BJ (cell line): ENCODE data around the gene MOV10L1. TPM values are rescaled to one million over a fixed set of nuclear protein-coding genes. Genes with fewer than 3 reads are reported as not detected.

Experiments
- CTCF ChIA-PET: fragments of 350-600 bp; formaldehyde crosslinking; extraction: SDS; loops from one replicate; lab custom pipeline; 2021; ENCODE audit warnings: antibody characterized with exemption, inconsistent platforms; lab: Yijun Ruan, JAX
- POLR2A ChIA-PET: fragments of 300-600 bp; sonication (Branson Sonifier 250); formaldehyde crosslinking; extraction: SDS; loops from one replicate; lab custom pipeline; 2021; ENCODE audit warnings: antibody characterized with exemption; lab: Charles Lee
- DNase-seq: peaks from one replicate; pipeline ENCODE4 v3.0.0-alpha.2; 2011; ENCODE audit warnings: low read depth
- H3K27me3 ChIP-seq: 2 replicates; pipeline ENCODE4 v1.6.0; 2011; ENCODE audit warnings: low read length; ENCODE audit not compliant: control insufficient read depth, insufficient read depth
- H3K36me3 ChIP-seq: 2 replicates; pipeline ENCODE4 v1.5.1; 2011; ENCODE audit warnings: low read length; ENCODE audit not compliant: control insufficient read depth, insufficient read depth
- H3K4me3 ChIP-seq: 2 replicates; pipeline ENCODE4 v1.5.1; 2011; ENCODE audit warnings: low read depth, mild to moderate bottlenecking, control low read depth, low read length
- CTCF ChIP-seq: IDR thresholded peaks from 2 replicates; pipeline ENCODE4 v1.5.1; 2011; ENCODE audit warnings: low read depth, mild to moderate bottlenecking, control low read depth, inconsistent platforms, low read length, moderate library complexity; ENCODE audit not compliant: insufficient read depth
- polyA plus RNA-seq: library from polyadenylated mRNA; depleted of rRNA; stranded (reverse); fragments of >200 nt; gene quantifications from 2 replicates; pipeline ENCODE4 v1.2.3, GENCODE V29; 2011

Gene MOV10L1
- polyA plus RNA-seq, 1 experiment: 6.6 TPM

DNA sequence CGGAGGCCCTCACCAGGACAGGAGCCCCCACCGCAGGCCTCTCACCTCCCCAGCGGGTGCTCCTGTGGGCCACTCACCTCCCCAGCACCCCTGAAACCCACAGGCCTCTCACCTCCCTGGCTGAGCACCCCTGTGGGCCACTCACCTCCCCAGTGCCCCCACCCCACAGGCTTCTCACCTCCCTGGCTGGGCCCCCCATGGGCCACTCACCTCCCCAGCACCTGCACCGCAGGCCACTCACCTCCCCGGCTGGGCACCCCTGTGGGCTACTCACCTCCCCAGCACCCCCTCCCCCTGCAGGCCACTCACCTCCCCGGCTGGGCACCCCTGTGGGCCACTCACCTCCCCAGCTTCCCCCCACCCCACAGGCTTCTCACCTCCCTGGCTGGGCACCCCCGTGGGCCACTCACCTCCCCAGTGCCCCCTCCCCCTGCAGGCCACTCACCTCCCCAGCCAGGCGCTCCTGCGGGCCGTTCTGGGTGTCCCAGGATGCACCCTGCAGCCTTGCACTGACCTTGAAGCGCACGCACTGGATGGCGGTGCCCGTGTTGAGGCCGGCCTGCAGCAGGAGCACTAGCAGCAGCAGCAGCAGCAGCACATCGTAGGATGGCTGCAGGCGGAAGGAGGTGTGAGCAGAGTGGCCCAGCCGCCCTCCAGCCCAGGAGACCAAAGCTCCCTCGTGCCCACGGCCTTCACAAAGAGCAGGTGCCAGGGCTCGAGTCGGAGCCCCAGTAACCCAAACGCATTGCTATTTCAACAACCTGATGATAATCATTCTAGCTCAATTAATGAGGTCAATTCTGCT lies 26.0 kb upstream of the MOV10L1 start:
- H3K4me3 ChIP-seq: no peak overlapping the region
- TF ChIP-seq CTCF: no peak

DNA sequence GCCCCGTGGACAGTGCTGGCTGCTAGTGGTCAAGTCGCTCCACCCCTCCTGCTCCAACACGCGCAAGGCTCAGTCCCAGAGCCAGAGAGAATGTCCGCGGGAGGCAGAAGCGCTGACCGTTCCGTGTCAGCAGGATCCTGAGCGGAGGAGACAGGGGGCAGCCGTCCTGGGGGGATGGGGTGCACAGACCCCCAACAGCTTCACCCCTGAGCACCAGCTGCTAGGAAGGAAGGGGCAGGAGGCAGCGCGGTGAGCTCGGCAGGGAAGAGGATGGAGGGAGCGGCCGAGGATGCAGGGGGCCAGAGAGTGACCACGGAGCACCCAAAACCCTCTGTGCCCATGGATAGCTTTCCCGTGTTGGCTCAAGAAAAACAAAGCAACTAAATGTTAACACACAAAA lies 25.4 kb upstream of the MOV10L1 start:
- no peak for DNase-seq
- no peak for TF ChIP-seq CTCF
- ChIA-PET CTCF (interaction anchor here (0.7 kb wide), 1 partner anchor 34 kb away, joined by 3 read pairs; no protein-coding TSS in a partner anchor), POLR2A (no interaction called here)
- H3K27me3 ChIP-seq: peaks cover 2% of the 10 kb centered on the region; the same call in 1 of the 2 replicates
- H3K4me3 ChIP-seq: no peak overlapping the region
- H3K36me3 ChIP-seq: no peaks in the 10 kb centered on the region

More for the DNA sequence above, 26.0 kb upstream of the MOV10L1 start:
- Histone ChIP-seq H3K36me3 (no peaks in the 10 kb centered on the region), H3K27me3 (peaks cover 5% of the 10 kb centered on the region)
- POLR2A ChIA-PET: no interaction called here
- CTCF ChIA-PET: interaction anchor here (0.7 kb wide), 1 partner anchor 33 kb away, joined by 3 read pairs; no protein-coding TSS in a partner anchor
- no peak for DNase-seq

- no peaks in the 10 kb centered on the region for H3K36me3 ChIP-seq
- no peak for TF ChIP-seq CTCF
- no peak for DNase-seq
- CTCF ChIA-PET: no interaction called here
- no peak overlapping the region for H3K4me3 ChIP-seq
- POLR2A ChIA-PET: no interaction called here
- no peaks in the 10 kb centered on the region for H3K27me3 ChIP-seq
Observed at GRCh38 chr22:50067244-50067643, 22.6 kb upstream of the MOV10L1 start.

- no peaks in the 10 kb centered on the region for H3K27me3 ChIP-seq
- CTCF ChIA-PET: no interaction called here
- DNase-seq: no peak
- TF ChIP-seq CTCF: no peak
- no peaks in the 10 kb centered on the region for H3K36me3 ChIP-seq
- POLR2A ChIA-PET: no interaction called here
- H3K4me3 ChIP-seq: no peak overlapping the region
Observed at GRCh38 chr22:50068096-50068495, 21.7 kb upstream of the MOV10L1 start.

DNA sequence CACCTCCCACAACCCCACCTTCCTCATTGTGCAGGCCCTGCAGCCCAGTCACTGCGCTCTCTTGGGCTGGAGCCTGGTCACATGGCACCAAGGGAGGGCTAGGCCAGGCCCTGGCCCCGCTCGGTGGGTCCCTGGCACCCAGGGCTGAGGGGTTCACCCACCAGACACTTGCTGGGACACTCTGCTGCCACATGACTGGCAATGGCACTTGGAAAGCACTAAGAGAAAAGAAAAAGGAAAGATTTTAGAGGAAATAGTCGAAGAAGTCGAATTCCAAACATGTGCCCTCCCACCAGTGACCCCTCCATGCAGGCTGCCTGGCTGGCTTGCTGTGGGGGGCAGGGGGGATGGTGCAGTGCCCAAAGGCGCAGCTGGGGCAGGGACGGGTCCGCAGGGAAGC lies 19.4 kb upstream of the MOV10L1 start:
- Histone ChIP-seq H3K36me3 (no peaks in the 10 kb centered on the region), H3K27me3 (no peaks in the 10 kb centered on the region; the same call in 1 of the 2 replicates), H3K4me3 (no peak overlapping the region)
- ChIA-PET CTCF (no interaction called here), POLR2A (no interaction called here)
- no peak for TF ChIP-seq CTCF
- DNase-seq: no peak
